RWPE2 (cell line): ENCODE measurements around the gene DYNLT2B.

Experiments
- ATAC-seq: fragments of 200-7000 bp; cut with Tn5 transposase; 3 replicates; pipeline ENCODE4 v1.9.1; 2021; ENCODE audit warnings: low read depth
- DNase-seq: peaks from one replicate; pipeline ENCODE4 v3.0.0-alpha.2; 2020; ENCODE audit warnings: low spot score
- H3K27ac ChIP-seq: fragments of 450-650 bp; 2 replicates; pipeline ENCODE4 v1.5.1; 2017; ENCODE audit warnings: mild to moderate bottlenecking; ENCODE audit not compliant: poor library complexity, severe bottlenecking
- H3K27me3 ChIP-seq: fragments of 250-450 bp; sonication (Bioruptor Pico); 2 replicates; pipeline ENCODE4 v1.5.1; 2021; ENCODE audit warnings: mild to moderate bottlenecking, moderate library complexity; ENCODE audit not compliant: insufficient read depth, poor library complexity, severe bottlenecking
- H3K36me3 ChIP-seq: fragments of 250-450 bp; sonication (Bioruptor Pico); 2 replicates; pipeline ENCODE4 v1.5.1; 2020; ENCODE audit warnings: low read depth, mild to moderate bottlenecking, moderate library complexity
- H3K4me1 ChIP-seq: fragments of 250-450 bp; sonication (Bioruptor Pico); 2 replicates; pipeline ENCODE4 v1.5.1; 2021; ENCODE audit warnings: mild to moderate bottlenecking, moderate library complexity; ENCODE audit not compliant: insufficient read depth, poor library complexity, severe bottlenecking
- H3K4me3 ChIP-seq: fragments of 250-450 bp; sonication (Bioruptor Pico); 2 replicates; pipeline ENCODE4 v1.5.1; 2021; ENCODE audit warnings: mild to moderate bottlenecking, moderate library complexity; ENCODE audit not compliant: severe bottlenecking
- H3K9me3 ChIP-seq: fragments of 250-450 bp; sonication (Bioruptor Pico); 2 replicates; pipeline ENCODE4 v1.5.1; 2021; ENCODE audit warnings: mild to moderate bottlenecking, moderate library complexity; ENCODE audit not compliant: severe bottlenecking
- CTCF ChIP-seq: fragments of 450-650 bp; IDR thresholded peaks from one replicate; pipeline ENCODE4 v1.5.1; 2017; ENCODE audit warnings: mild to moderate bottlenecking, moderate library complexity; ENCODE audit not compliant: poor library complexity, severe bottlenecking

The DYNLT2B gene

GRCh38 chr3:196270499-196270898, 47.5 kb downstream of the DYNLT2B start:
- DNase-seq (no peak), ATAC-seq (no peak)
- H3K27ac ChIP-seq = no peak overlapping the region
- H3K9me3 ChIP-seq = no peaks in the 10 kb centered on the region
- peaks cover 56% of the 10 kb centered on the region for H3K36me3 ChIP-seq
- peaks cover 4% of the 10 kb centered on the region for H3K4me1 ChIP-seq
- H3K4me3 ChIP-seq = no peak overlapping the region
- TF ChIP-seq CTCF = no peak
- no peaks in the 10 kb centered on the region for H3K27me3 ChIP-seq

GRCh38 chr3:196268284-196269163, 49.5 kb downstream of the DYNLT2B start:
- peaks cover 61% of the 10 kb centered on the region for H3K36me3 ChIP-seq
- peak; percentile 73 for ATAC-seq
- H3K27me3 ChIP-seq = no peaks in the 10 kb centered on the region
- H3K9me3 ChIP-seq = no peaks in the 10 kb centered on the region
- peak overlapping the region; percentile 1 for H3K27ac ChIP-seq
- H3K4me1 ChIP-seq = peaks cover 4% of the 10 kb centered on the region
- no peak for DNase-seq
- no peak for TF ChIP-seq CTCF
- no peak overlapping the region for H3K4me3 ChIP-seq

GRCh38 chr3:196263819-196264218, 54.2 kb downstream of the DYNLT2B start:
- ATAC-seq (no peak), DNase-seq (no peak)
- H3K4me1 ChIP-seq = no peaks in the 10 kb centered on the region
- no peaks in the 10 kb centered on the region for H3K27me3 ChIP-seq
- H3K4me3 ChIP-seq = no peak overlapping the region
- no peak overlapping the region for H3K27ac ChIP-seq
- TF ChIP-seq CTCF = no peak
- H3K36me3 ChIP-seq = peaks cover 48% of the 10 kb centered on the region
- no peaks in the 10 kb centered on the region for H3K9me3 ChIP-seq

- H3K9me3 ChIP-seq = no peaks in the 10 kb centered on the region
- H3K27me3 ChIP-seq = no peaks in the 10 kb centered on the region
- DNase-seq (no peak), ATAC-seq (no peak)
- H3K4me1 ChIP-seq = no peaks in the 10 kb centered on the region
- no peak overlapping the region for H3K4me3 ChIP-seq
- no peak for TF ChIP-seq CTCF
- no peak overlapping the region for H3K27ac ChIP-seq
- peaks cover 36% of the 10 kb centered on the region for H3K36me3 ChIP-seq
These were observed 57.3 kb downstream of the DYNLT2B start for GRCh38 chr3:196260784-196261183.

- ATAC-seq (no peak), DNase-seq (no peak)
- Histone ChIP-seq H3K36me3 (peaks cover 50% of the 10 kb centered on the region), H3K9me3 (no peaks in the 10 kb centered on the region), H3K4me3 (no peak overlapping the region), H3K27ac (no peak overlapping the region), H3K4me1 (no peaks in the 10 kb centered on the region), H3K27me3 (no peaks in the 10 kb centered on the region)
- no peak for TF ChIP-seq CTCF
These were observed 62.3 kb downstream of the DYNLT2B start for GRCh38 chr3:196255776-196256175.
